DND-41 (cell line): ENCODE data around the gene PAFAH1B1.

Experiments
- ATAC-seq: fragments of 200-7000 bp; cut with Tn5 transposase; 3 replicates; pipeline ENCODE4 v1.9.1; 2021; ENCODE audit warnings: low read depth; ENCODE audit not compliant: insufficient read depth
- DNase-seq: peaks from one replicate; pipeline ENCODE4 v3.0.0-alpha.2; 2020
- H2AFZ ChIP-seq: 2 replicates; pipeline ENCODE4 v1.6.0; 2012; ENCODE audit warnings: low read depth, low read length
- H3K27ac ChIP-seq: 2 replicates; pipeline ENCODE4 v1.5.1; 2012; ENCODE audit warnings: low read length, inconsistent platforms
- H3K27me3 ChIP-seq: fragments of 200-600 bp; sonication (generic); 2 replicates; pipeline ENCODE4 v1.6.0; 2012; ENCODE audit warnings: low read length, mild to moderate bottlenecking, inconsistent platforms; ENCODE audit not compliant: insufficient read depth, poor library complexity
- H3K36me3 ChIP-seq: 2 replicates; pipeline ENCODE4 v1.5.1; 2012; ENCODE audit warnings: low read length, inconsistent platforms; ENCODE audit not compliant: insufficient read depth
- H3K4me1 ChIP-seq: 2 replicates; pipeline ENCODE4 v1.5.1; 2012; ENCODE audit warnings: mild to moderate bottlenecking, low read length; ENCODE audit not compliant: insufficient read depth
- H3K4me2 ChIP-seq: 2 replicates; pipeline ENCODE4 v1.6.0; 2012; ENCODE audit warnings: mild to moderate bottlenecking, moderate library complexity, low read length, inconsistent platforms; ENCODE audit not compliant: insufficient read depth
- H3K4me3 ChIP-seq, 2 experiments: fragments of 200-600 bp in 1 of 2; shearing (Covaris generic) in 1 of 2; 2 replicates each; pipeline ENCODE4 v1.5.1; 2012 to 2016; ENCODE audit warnings: inconsistent platforms in 2 of 2, low read length in 2 of 2, mild to moderate bottlenecking in 2 of 2, low read depth in 1 of 2, moderate library complexity in 1 of 2
- H3K79me2 ChIP-seq: 2 replicates; pipeline ENCODE4 v1.6.0; 2012; ENCODE audit warnings: low read length, inconsistent platforms; ENCODE audit not compliant: insufficient read depth
- H3K9ac ChIP-seq: 2 replicates; pipeline ENCODE4 v1.6.0; 2012; ENCODE audit warnings: low read depth, mild to moderate bottlenecking, inconsistent platforms, low read length, moderate library complexity
- H3K9me3 ChIP-seq: 2 replicates; pipeline ENCODE4 v1.5.1; 2012; ENCODE audit warnings: low read length, moderate library complexity, mild to moderate bottlenecking, inconsistent platforms; ENCODE audit not compliant: insufficient read depth, severe bottlenecking
- H4K20me1 ChIP-seq: 2 replicates; pipeline ENCODE4 v1.6.0; 2012; ENCODE audit warnings: low read length; ENCODE audit not compliant: insufficient read depth
- EZH2 ChIP-seq: IDR thresholded peaks from 3 replicates; pipeline ENCODE4 v1.6.1; 2012; ENCODE audit warnings: borderline replicate concordance, low read depth, mild to moderate bottlenecking, moderate library complexity, low read length, inconsistent platforms; ENCODE audit not compliant: severe bottlenecking
- TF ChIP-seq, protein P1 (sequence below): IDR thresholded peaks from 2 replicates; pipeline ENCODE4 v1.5.1; 2012; ENCODE audit warnings: borderline replicate concordance, low read length, moderate library complexity, mild to moderate bottlenecking; ENCODE audit not compliant: poor library complexity, severe bottlenecking; ENCODE audit errors: extremely low read depth

The PAFAH1B1 gene

DNA sequence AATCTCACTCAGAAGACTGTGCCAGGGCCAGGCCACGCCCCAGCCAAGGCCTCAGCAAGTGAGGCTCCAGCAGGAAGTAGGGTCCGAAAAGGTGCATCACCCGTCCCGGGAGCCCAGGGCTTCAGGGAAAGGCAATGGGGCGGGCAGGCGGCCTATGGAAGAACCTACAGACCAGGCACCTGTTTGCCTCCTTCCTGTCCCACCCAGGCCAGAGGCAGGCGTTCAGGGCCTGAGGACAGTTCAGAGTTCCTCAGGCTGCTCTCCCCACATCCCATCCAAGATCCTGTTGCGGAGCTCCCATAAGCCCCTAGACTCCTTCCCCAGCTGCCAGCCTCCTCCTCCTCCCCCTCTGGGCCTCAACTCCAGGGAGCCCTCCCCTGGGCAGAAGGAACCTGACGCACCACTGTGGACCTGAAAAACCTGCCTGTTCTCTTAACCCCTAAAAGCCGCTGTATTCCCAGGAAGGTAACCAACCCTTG is 115.8 kb downstream of the PAFAH1B1 start:
- peaks cover 86% of the 10 kb centered on the region for H3K79me2 ChIP-seq
- H3K27me3 ChIP-seq: no peaks in the 10 kb centered on the region
- peak overlapping the region; percentile 77 for H3K9ac ChIP-seq
- H3K9me3 ChIP-seq: no peaks in the 10 kb centered on the region
- peak overlapping the region; percentile 23 for H3K27ac ChIP-seq
- H3K4me2 ChIP-seq: peak overlapping the region; percentile 93
- no peak for TF ChIP-seq EZH2
- TF ChIP-seq, protein P1, sequence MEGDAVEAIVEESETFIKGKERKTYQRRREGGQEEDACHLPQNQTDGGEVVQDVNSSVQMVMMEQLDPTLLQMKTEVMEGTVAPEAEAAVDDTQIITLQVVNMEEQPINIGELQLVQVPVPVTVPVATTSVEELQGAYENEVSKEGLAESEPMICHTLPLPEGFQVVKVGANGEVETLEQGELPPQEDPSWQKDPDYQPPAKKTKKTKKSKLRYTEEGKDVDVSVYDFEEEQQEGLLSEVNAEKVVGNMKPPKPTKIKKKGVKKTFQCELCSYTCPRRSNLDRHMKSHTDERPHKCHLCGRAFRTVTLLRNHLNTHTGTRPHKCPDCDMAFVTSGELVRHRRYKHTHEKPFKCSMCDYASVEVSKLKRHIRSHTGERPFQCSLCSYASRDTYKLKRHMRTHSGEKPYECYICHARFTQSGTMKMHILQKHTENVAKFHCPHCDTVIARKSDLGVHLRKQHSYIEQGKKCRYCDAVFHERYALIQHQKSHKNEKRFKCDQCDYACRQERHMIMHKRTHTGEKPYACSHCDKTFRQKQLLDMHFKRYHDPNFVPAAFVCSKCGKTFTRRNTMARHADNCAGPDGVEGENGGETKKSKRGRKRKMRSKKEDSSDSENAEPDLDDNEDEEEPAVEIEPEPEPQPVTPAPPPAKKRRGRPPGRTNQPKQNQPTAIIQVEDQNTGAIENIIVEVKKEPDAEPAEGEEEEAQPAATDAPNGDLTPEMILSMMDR: no peak
- no peak overlapping the region for H2AFZ ChIP-seq
- DNase-seq (no peak), ATAC-seq (no peak)
- peaks cover 58% of the 10 kb centered on the region for H3K4me1 ChIP-seq
- H3K4me3 ChIP-seq: peak overlapping the region in 1 of 2 experiments; percentile 71; a peak in 2 of 4 replicates
- peaks cover 70% of the 10 kb centered on the region for H4K20me1 ChIP-seq
- H3K36me3 ChIP-seq: peaks cover 14% of the 10 kb centered on the region

DNA sequence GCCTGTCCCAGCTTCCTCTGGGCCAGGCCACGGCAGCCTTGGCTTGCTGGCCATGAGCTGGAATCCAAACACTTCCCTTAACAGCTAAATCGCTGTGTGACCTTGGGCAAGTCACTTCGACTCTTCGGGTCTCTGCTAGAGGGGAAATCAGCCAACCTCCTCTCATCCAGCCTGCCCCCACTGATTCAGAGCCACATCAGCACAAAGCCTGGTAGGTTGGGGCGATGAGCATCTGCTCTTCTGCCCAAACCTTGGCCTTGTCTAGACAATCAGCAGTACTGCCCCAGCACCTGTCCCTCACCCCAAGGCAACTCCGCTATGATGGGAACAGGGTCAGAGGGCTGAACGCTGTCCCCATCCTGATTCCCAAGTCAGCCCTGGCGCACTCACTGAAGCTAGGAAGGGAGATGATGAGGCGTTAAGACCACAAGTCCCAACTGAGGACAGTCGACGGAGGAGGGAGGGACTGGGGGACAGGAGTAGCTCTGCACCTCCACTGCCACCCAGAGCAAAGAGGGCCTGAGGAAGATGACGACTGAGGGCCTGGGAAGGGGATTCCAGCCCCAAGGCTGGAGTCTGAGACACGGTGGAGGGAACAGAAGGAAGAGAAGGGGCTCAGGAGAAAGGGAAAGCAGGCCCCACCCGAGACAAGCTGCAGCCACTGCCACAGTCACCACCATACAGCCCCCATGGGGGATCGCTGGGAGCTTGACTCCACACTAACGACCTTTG is 116.8 kb downstream of the PAFAH1B1 start:
- Histone ChIP-seq H4K20me1 (peaks cover 60% of the 10 kb centered on the region), H3K79me2 (peaks cover 76% of the 10 kb centered on the region), H3K9me3 (no peaks in the 10 kb centered on the region), H3K36me3 (peaks cover 4% of the 10 kb centered on the region; the same call in 1 of the 2 replicates), H3K9ac (peak overlapping the region; percentile 77), H3K4me3 (peak overlapping the region; percentile 35 to 71; a peak in 3 of 4 replicates), H3K27me3 (no peaks in the 10 kb centered on the region), H3K4me2 (peak overlapping the region; percentile 93), H2AFZ (peak overlapping the region; percentile 49), H3K27ac (peak overlapping the region; percentile 54), H3K4me1 (peaks cover 58% of the 10 kb centered on the region)
- TF ChIP-seq EZH2: no peak
- TF ChIP-seq, protein P1: no peak
- DNase-seq (no peak), ATAC-seq (0 out of 3 replicates have a peak, but pooled peaks have one; percentile 0)

GRCh38 chr17:2710803-2711607 is 117.6 kb downstream of the PAFAH1B1 start:
- no peaks in the 10 kb centered on the region for H3K9me3 ChIP-seq
- peak overlapping the region; percentile 35 to 71; a peak in 3 of 4 replicates for H3K4me3 ChIP-seq
- H3K4me2 ChIP-seq: peak overlapping the region; percentile 93
- peaks cover 68% of the 10 kb centered on the region for H3K79me2 ChIP-seq
- DNase-seq: peak; percentile 46
- TF ChIP-seq, protein P1: no peak
- TF ChIP-seq EZH2: no peak
- peak overlapping the region; percentile 54 for H3K27ac ChIP-seq
- no peaks in the 10 kb centered on the region for H3K27me3 ChIP-seq
- H4K20me1 ChIP-seq: peaks cover 52% of the 10 kb centered on the region
- peaks cover 58% of the 10 kb centered on the region for H3K4me1 ChIP-seq
- H2AFZ ChIP-seq: peak overlapping the region; percentile 49
- H3K36me3 ChIP-seq: peaks cover 4% of the 10 kb centered on the region; the same call in 1 of the 2 replicates
- peak; percentile 23; the same call in 2 of the 3 replicates for ATAC-seq
- peak overlapping the region; percentile 77 for H3K9ac ChIP-seq
